HG02571 (cell line): Measurements from ENCODE around the gene SLC17A9.
A peak's percentile ranks its signal among the peaks of the same experiment; 100 is the strongest.

Experiments
- ATAC-seq: cut with Tn5 transposase; IDR thresholded peaks from one replicate; pipeline ENCODE4 v1.9.1; 2021; ENCODE audit warnings: mild to moderate bottlenecking, moderate library complexity; ENCODE audit not compliant: unreplicated experiment

The SLC17A9 gene

DNA sequence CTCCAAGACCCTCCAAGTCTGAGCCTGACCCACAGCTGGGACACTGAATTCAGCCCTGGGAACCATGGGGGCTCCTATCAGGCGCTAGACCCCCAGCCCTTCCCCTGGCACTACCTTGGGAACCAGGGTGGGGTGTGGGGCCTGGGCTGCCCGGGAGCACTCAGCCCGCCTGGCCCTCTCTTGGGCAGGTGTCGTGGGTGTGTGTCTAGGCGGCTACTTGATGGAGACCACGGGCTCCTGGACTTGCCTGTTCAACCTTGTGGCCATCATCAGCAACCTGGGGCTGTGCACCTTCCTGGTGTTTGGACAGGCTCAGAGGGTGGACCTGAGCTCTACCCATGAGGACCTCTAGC lies 14.6 kb downstream of the SLC17A9 start:
- no peak for ATAC-seq

DNA sequence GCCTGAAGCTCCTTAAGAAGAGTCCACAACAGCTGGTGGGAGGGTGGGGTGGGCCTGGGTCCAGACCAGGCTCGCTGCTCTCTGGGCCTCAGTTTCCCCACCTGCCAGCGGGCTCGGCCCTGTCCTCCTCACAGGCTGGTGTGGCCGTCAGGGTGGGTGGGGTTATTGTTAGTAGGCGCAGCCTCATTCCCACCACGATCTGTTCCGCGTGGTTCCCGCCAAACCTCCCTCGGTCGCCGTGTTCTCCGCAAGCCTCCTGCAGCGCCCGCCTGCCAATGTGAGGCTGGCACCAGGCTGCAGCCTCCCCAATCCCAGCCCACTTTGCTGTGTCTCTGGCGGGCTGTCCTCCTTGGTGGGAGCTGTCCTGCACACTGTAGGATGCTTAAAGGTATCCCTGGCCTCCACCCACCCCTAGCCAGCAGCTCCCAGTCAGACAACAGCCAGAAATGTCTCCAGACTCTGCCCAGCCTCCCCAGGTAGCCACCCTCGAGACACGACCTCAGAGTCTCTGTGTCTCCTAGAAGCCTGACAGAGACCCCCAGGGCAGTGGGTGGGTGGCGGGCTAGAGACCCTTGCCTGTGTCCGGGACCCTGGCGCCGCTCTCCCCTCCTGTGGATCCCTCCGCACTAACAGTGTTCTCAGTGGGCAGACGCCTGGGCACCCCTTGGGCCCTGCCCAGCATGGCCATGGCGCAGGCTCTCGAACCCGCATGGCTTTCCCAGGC lies 15.3 kb downstream of the SLC17A9 start:
- ATAC-seq = no peak

DNA sequence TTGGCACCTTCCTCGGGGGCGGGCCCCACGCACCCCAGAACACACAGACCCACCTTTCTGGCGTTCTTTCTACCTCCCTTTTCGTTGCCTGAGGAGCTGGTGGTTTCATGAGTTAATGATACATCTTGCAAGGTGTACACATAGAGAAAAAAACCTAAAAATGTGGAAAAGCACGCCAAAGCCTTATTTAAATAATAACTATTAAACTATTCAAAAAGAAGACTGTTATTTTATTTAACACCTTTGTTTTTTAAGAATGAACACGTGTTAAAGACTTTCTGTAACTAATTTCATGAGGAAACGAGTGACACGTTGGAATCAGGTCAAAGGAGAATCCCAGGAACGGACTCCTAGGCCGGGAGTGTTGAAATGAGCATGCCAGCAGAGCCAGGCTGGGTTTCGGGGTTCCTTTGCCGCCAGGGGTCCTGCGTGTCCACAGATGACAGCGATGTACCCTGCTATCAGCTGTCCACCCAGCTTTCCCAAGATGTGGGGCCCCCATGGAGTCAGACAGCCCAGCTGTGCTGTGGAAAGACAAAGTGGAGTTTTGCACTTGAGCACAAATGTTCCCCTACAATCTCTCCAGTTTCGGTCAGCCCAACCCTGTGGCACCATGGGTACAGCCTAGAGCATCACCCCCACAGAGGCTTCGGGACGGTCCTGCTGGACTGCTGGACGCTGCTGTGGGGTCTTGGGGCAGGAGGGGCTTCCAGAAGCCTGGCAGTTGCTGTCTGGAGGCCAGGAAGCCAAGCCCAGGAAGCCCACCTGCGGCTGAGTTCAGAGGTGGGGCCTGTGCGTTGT lies 16.1 kb downstream of the SLC17A9 start:
- no peak for ATAC-seq

DNA sequence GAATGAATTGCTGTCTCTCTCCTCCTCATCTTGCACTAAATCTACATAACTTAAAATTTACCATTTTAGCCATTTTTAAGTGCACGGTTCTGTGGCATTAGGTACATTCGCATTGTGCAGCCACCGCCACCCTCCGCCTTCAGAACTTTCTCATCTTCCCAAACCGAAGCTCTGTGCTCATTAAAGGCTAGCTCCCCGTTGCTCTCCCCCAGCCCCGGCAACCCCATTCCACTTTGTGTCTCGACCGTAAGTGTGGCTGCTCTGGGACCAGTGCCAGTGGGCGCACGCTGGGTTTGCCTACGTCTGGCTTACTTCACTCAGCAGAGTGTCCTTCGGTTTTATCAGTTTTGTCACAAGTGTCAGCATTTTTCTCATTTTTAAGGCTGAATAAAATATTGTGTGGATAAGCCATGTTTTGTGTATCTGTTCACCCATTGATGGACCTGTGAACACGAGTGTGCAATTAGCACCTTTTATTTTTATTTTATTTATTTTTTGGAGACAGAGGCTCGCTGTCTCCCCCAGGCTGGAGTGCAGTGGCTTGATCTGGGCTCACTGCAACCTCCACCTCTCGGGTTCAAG lies 16.8 kb downstream of the SLC17A9 start:
- no peak for ATAC-seq

DNA sequence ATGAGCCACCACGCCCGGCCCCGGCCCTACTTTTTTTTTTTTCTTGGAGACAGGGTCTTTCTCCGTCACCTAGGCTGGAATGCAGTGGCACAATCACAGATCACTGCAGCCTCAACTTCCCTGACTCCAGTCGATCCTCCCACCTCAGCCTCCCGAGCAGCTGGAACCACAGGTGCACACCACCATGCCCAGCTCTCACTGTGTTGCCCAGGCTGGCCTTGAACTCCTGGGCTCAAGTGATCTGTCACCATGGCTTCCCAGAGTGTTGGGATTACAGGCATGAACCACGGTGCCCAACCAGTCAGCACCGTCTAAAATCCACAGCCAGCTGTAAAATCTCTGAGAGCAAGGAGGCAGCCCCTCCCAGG lies 17.4 kb downstream of the SLC17A9 start:
- ATAC-seq = no peak

DNA sequence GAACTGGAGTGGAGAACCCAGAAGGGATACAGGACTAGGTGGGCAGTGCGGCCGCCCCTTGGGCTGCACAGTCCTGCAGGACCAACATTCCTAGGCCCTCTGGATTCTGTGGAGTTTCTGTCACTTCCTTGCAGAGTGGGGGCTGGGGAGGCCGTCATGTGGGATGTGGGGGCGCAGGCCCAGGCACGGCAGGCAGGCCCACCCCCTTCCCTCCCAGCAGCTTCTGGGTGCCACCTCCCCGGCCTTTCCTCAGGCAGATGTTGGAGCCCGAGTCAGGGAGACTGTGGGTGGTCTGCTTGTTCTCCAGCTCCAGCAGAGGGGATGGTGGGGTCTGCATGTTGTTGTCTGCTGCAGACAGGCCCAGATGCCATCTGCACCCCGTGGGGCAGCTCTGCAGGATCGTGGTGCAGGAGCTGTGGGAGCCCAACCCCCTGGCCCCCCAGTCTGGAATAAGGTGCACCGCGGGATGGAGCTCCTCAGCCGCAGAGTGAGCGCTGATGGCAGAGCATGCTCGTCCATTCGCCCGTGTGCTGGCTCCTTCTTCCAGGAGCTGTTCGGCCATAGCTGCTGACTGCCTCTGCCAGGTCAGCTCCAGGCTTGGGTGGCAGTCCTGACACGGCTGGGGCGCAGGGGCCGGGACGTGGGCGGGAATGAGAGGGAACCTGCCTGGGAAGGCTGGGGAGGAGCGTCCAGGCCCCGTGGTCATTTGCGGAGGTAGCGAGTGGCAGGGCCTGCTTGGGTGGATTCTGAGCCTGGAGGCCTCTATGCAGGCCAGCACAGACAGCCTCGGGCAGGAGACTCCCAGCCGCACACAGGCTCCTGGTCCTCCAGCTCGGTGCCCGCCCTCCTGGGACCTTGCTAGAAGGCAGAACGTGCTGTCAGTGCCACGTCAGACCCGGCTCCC lies 18.1 kb downstream of the SLC17A9 start:
- no peak for ATAC-seq

DNA sequence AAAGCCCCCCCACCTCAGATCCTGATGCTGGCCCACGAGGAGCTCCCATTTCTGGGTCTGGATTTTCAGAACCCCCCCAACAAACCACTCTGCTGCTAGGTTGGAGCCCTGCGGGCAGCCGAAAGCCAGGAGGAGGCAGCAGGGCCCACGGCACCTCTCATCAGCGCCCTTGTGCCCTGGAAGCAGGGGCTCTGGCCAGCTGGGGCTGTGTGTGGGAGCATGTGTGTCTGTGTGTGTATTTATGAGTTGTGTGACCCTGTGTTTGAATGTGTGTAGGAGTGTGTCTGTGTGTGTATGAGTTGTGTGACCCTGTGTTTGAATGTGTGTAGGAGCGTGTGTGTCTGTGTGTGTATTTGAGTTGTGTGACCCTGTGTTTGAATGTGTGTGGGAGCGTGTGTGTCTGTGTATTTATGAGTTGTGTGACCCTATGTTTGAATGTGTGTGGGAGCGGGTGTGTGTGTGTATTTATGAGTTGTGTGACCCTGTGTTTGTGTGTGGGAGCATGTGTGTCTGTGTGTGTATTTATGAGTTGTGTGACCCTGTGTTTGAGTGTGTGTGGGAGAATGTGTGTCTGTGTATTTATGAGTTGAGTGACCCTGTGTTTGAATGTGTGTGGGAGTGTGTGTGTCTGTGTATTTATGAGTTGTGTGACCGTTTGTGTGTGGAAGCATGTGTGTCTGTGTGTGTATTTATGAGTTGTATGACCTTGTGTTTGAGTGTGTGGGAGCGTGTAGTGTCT lies 18.9 kb downstream of the SLC17A9 start:
- no peak for ATAC-seq

DNA sequence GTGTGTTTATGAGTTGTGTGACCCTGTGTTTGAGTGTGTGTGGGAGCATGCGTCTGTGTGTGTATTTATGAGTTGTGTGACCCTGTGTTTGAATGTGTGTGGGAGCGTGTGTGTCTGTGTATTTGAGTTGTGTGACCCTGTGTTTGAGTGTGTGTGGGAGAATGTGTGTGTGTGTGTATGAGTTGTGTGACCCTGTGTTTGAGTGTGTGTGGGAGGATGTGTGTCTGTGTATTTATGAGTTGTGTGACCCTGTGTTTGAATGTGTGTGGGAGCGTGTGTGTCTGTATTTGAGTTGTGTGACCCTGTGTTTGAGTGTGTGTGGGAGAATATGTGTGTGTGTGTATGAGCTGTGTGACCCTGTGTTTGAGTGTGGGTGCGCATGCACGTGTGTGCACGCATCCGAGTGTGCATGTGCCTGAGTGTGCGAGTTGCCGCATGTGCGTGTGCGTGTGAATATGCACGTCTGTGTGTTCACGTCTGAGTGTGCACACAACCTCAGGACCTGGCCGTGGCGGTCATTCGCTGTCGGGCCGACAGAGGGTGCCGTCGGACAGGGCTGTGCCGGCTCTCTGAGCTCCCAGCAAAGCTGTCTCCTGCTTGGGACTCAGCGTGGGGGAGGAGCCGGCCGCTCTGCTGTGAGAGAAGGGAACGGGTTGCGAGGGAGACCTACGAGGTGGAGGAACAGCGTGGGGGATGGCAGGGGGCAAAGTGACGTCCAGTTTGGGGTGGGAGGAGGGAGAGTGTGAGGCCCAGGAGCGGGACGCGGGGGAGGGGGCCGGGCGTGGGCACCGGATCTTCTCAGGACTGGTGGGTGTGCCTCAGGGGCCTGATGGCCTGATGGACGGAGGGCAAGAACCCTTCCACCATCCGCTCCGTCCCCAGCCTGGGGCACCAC lies 19.7 kb downstream of the SLC17A9 start:
- ATAC-seq = no peak

DNA sequence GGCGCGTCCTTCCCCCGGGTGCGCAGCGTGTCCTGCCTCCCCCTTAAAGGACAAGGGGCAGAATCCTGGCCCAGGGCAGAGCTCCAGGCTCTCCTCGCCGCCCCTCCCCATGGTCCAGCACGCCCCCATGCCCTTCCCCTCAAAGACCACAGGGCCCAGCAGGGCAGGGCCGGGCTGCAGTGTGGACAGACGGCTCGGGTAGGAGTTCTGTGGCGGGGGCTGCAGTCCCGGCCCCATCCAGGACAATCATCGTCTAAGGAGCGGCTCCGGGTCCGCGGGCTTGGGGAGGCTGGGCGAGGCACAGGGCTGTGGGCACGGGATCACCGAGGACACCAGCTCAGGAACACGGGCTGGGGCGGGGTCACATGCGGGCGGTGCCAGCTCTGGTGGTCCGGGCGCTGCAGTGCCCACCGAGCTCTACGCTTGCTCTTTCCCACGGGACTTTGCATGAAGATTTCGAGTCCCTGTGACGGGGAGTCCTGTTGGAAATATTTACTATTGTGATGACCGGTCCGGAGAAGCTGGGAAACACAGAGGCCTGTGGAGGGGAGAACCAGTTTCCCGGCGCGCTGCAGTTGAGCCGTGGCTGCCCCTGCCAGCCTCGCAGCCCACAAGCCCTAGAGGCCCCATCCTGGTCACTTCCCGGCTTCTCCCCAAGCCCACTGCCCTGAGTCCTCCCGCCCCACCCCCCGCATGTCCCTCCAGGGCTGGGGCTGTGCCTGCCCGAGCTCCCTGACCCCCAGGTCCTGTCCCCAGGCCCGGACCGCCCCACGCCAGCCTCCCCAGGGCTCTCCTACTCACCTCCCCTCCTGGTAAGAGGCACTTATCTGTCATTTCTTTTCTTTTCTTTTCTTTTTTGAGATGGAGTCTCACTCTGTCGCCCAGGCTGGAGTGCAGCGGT lies 20.6 kb downstream of the SLC17A9 start:
- no peak for ATAC-seq

DNA sequence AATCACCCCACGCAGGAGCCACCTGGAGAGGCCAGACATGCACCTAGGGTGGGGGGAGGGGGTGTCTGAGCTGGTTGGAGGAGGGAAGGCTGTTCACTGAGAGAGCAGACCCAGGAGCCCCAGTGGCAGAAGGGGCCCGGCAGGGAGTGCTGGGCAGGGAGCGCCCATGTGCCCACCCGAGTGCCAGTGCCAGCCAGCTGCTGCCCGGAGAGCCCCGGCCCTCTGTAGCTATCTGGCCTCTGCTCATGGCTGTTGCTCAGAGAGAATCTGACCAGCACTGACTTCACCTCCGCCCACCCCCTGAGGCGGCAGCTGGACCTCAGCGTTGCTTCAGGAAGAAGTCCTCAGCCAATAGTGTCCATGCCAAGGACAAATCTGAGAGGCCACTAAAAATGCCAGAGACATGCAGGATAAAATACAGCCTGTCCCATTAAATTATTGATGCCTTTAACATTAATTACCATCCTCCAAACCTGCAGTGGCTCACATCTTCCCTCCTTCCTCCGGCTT lies 22.8 kb downstream of the SLC17A9 start:
- no peak for ATAC-seq

DNA sequence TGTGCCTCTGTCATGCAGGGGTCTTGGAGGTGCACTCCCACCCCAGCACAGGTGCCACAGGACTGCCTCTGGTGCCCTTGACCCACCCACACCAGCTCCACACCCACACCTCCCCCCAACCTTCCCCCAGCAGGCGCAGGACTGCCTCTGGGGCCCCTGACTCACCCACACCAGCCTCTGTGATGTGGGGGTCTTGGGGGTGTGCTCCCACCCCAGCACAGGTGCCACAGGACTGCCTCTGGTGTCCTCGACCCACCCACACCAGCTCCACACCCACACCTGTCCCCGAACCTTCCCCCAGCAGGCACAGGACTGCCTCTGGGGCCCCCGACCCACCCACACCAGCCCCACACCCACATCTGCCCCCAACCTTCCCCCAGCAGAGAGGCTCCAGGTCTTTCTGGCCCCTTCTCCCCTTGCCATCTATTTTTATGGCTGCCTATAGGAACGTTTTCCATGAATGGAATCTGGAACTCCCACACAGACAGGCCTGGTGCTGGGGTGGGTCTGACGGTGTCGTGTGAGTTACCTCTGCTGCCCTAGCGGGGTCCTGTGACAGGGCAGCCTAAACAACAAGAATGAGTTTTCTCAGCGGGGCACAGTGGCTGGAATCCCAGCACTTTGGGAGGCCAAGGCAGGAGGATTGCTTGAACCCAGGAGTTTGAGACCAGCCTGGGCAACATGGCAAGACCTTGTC lies 23.5 kb downstream of the SLC17A9 start:
- ATAC-seq = no peak

DNA sequence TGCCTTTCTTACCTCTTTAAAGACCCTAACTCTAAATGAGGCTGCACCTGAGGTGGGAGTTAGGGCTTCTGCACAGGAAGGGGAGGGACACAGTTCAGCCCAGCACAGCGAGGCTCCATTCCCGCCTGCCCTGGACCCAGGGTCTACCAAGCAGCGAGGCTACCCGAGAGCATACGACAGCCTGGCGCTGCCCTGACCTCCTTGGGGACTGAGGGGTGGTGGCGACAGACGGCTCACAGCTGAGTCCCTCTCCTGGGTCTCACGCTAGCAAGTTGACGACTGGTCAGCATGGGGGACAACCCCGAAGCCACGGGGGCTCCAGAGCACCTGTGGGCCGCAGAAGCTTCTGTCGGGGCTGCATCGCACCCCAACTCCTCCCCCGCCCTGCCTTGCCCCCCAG lies 24.4 kb downstream of the SLC17A9 start:
- ATAC-seq = no peak

DNA sequence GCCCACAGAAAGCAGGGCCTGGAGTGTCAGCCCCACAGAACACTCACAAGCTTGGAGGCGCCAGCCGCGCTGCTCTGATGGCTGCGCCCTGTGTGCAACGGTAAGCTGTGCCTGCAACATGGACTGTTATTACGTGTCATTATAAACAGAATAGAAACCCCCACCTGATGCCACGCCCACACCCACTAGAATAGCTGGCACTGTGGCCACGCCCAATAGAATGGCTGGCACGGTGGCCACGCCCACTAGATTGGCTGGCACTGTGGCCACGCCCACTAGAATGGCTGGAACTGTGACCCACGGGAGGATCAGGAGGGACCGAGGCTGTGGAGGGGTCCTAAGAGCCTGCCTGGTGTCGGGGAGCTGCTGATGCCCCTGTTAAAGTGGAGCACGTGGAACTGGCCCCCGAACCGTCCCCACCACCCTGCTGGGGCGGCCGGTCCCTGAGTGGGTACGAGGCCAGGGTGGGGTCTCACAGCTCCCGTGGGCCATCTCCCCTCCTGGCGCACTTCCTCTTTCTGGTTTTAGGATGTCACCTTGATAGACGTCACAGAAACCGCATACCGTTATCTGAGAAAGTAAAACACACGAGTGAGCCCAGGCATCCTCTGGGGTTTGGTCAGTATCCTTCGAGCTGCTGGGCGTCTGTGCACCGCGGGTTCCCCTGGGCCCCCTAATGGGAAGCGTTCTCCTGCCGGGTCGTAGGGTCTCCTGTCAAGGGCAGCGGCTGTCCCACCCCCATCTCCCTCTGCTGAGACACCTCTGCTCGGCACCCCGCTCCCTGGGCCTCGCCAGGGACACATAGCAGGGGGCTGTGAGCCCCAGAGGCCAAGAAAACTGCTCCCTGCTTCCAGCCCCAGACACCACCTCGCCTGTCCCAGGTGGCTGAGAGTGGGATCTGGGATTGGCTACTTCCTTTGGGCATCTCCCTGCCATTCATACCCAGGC lies 25.4 kb downstream of the SLC17A9 start:
- peak; percentile 44 for ATAC-seq

DNA sequence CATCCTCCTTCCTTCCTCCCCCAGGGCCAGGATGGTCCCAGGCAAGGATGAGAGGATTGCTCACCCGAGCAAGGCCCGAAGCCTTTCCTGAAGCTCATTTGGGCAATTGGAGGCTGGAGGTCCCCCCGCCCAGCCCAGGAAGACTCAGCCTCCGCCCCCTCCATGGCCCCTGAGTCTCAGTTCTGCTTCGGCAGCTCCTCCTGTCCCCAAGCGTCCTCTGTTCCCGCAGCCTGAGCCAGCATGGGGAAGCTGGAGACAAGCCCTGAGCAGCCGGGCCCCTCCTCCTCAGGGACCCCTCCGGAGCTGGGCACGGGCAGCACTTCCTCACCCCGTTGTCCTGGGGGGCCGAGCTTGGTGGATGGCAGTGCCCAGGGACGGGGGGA lies 26.0 kb downstream of the SLC17A9 start:
- ATAC-seq = no peak

DNA sequence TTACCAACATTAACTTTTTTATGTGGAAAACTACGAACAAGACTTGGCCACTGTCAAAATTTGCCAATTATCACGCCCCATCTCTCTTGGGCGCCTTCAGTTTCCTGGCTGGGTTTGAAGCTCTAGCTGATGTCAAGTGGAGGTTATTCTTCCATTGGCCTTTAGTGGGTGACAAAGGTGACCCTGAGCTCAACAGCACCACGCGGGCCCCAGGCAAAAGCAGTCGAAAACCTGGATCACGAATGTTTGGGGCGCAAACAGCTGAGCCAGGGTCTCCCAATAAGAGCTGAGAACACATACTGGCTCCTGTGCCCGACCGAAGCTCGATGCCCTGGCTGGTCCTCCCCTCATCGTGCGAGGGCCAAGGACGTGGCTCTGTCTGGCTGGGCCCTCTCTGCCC lies 26.8 kb downstream of the SLC17A9 start:
- ATAC-seq = no peak

DNA sequence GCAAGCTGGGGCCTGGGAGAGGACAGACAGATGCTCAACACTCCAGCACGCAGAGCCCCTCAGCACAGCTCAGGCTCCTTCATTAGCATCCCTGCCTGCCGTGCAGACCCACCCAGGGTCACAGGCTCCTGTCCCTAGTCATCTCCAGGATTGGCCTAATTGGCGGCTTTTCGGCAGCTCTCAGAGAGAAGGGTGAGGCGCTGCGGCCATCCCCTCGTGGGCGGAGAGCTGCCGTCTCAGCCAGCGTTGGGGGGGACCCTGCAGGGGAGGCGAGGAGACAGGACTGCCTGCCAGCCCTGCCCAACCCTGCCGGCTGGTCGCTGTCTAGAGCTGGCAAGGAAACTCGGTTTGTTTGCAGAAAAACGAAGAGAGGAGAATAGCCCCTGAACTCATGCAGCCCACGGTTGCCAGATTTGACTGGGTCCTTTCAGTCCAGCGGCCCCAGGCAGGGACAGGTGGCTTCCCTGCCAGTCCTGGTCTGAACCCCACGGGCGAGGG lies 27.4 kb downstream of the SLC17A9 start:
- no peak for ATAC-seq
